HEK293 (cell line): ENCODE results near the gene ZNF574.

Experiments used
- ZBTB21 ChIP-seq: fragments of 450-650 bp; formaldehyde crosslinking; IDR thresholded peaks from 2 replicates; pipeline ENCODE4 v1.5.1; 2017; ENCODE audit warnings: missing biosample characterization, missing genetic modification characterization
- ZSCAN5A ChIP-seq: fragments of 450-650 bp; formaldehyde crosslinking; IDR thresholded peaks from 2 replicates; pipeline ENCODE4 v1.5.1; 2016; ENCODE audit warnings: missing biosample characterization, missing genetic modification characterization
- TF ChIP-seq, protein P1 (sequence below): fragments of 450-650 bp; formaldehyde crosslinking; IDR thresholded peaks from 2 replicates; pipeline ENCODE4 v1.5.1; 2016; ENCODE audit warnings: missing biosample characterization, missing genetic modification characterization
- TF ChIP-seq, protein P2 (sequence below): sonication (generic); formaldehyde crosslinking; IDR thresholded peaks from 2 replicates; pipeline ENCODE4 v1.8.1; 2022; ENCODE audit warnings: mild to moderate bottlenecking, moderate library complexity, missing genetic modification reagents

DNA sequence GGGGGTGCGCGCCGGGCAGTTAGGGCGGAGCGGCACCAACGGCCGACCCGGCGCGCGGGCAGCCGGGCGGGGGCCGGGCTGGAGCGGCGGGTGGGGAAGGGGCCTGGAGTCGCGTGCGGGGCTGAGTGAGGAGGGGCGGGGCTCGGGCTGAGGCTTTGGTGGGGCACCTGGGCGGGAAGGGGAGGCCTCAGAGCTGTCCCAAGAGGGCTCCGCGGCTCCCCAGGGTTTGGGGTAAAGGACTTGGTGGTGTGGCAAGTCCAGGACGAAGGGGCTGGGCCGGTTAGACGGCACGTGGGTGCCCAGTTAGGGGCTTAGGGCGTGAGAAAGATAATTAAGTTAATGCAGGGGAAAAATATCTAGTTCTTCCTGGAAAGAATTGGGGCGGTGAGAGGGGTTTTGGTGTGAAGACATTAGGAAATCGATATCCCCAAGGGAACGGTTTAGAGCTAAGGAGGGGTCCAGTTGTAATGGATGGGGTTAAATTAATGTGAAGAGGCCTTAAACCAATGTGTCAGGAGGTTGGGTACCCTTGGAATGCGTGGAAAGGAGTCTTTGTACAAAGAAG lies 496 bp downstream of the ZNF574 start:
- TF ChIP-seq, protein P1, sequence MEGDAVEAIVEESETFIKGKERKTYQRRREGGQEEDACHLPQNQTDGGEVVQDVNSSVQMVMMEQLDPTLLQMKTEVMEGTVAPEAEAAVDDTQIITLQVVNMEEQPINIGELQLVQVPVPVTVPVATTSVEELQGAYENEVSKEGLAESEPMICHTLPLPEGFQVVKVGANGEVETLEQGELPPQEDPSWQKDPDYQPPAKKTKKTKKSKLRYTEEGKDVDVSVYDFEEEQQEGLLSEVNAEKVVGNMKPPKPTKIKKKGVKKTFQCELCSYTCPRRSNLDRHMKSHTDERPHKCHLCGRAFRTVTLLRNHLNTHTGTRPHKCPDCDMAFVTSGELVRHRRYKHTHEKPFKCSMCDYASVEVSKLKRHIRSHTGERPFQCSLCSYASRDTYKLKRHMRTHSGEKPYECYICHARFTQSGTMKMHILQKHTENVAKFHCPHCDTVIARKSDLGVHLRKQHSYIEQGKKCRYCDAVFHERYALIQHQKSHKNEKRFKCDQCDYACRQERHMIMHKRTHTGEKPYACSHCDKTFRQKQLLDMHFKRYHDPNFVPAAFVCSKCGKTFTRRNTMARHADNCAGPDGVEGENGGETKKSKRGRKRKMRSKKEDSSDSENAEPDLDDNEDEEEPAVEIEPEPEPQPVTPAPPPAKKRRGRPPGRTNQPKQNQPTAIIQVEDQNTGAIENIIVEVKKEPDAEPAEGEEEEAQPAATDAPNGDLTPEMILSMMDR (tag by site-specific recombination): no peak
- TF ChIP-seq ZBTB21 (tag by site-specific recombination) (no peak; the same call in 1 of the 2 replicates), ZSCAN5A (no peak)
- TF ChIP-seq, protein P2, sequence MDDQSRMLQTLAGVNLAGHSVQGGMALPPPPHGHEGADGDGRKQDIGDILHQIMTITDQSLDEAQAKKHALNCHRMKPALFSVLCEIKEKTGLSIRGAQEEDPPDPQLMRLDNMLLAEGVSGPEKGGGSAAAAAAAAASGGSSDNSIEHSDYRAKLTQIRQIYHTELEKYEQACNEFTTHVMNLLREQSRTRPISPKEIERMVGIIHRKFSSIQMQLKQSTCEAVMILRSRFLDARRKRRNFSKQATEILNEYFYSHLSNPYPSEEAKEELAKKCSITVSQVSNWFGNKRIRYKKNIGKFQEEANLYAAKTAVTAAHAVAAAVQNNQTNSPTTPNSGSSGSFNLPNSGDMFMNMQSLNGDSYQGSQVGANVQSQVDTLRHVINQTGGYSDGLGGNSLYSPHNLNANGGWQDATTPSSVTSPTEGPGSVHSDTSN: no peak
